EH (cell line): ENCODE measurements around the gene ELMO1.
"Not testable (repeated sequence)": the region's sequence is repeated elsewhere in the genome, so short reads cannot be mapped to it uniquely, and the experiment has no call there.

Experiments used
- DNase-seq: peaks from one replicate; pipeline ENCODE4 v3.0.0-alpha.2; 2015; ENCODE audit warnings: low read depth

ELMO1 gene

DNA sequence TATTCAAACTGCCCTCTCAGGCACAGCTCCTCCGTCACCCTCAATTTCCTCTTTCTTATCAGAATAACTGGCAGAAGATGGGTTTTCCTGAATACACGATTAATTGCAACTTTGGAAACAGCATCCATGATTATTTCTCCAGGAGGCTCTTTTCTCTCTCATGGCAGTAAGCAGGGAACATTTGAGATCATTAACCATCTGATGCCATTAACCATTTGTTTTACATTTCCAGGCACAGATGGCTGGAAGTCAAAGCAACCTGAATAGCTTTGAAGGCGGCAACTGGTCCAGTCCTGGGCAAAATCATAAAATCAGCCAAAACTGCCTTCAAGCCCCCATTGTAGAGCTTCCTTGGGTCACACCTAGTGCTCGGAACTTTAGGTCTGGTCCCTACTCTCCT lies 434.9 kb downstream of the ELMO1 start:
- DNase-seq, result no peak

GRCh38 chr7:37011151-37011890 lies 437.3 kb downstream of the ELMO1 start:
- DNase-seq, result no peak

- no peak for DNase-seq
Measured at GRCh38 chr7:37009125-37009675, 439.5 kb downstream of the ELMO1 start.

DNA sequence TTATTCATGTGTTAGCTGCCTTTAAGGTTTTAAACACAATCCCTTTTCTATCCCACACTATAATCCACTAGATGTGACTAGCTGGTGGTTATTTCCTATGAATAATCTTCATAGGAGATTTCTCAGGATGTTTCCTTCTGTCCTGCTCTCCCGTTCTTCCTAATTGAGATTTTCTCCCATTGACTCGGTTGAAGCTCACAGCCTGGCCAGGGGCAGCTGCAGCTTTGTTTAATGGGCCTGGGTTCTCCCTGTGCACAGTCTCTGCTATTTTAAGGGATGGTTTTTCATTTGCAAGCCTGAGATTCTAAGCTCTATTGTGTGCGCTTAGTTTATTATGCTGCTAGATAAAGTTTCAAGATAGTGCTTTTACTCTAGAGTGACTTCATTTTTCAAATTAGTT lies 441.0 kb downstream of the ELMO1 start:
- DNase-seq, result no peak

DNA sequence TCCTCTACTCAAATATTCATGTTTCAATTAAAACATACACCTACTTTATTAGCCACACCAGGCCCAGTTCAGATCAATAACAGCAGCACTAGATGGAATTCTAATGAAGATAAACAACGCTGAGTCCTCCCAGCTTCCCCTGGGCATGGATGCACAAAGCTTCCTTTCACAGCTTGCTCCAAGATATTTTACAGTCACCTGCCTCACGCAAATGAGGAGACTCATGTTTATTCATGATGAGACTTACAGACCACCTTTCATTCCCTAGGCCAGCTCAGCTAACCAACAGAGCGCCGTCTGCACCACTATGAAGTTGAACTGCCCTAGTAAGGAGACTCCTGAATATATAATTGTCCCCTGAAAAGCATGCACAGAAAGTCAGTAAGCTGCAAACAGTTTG lies 441.4 kb downstream of the ELMO1 start:
- no peak for DNase-seq

GRCh38 chr7:37006764-37007163 lies 441.9 kb downstream of the ELMO1 start:
- DNase-seq, result no peak

GRCh38 chr7:37000511-37000910 lies 448.2 kb downstream of the ELMO1 start:
- no peak for DNase-seq

- DNase-seq, result no peak
Measured at GRCh38 chr7:36999626-37000485, 448.8 kb downstream of the ELMO1 start.

DNA sequence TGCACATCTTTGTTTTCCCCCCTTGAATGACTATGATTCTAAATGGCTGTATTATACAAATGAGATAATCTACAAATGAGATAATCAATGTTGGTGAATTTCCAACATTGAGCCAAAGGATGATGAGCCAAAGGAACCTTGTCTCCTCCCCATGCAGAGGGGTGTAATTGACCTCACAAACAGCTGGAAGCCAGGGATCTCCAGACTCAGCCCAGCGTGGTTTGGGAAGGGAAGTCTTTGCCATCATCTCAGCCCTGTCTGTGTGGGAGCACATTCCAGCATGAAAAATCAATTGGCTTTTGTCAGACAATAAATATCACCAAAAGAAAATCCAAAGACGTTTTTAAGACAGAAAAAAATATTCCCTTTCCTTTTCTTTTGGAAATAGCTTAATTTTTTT lies 452.9 kb downstream of the ELMO1 start:
- no peak for DNase-seq

DNA sequence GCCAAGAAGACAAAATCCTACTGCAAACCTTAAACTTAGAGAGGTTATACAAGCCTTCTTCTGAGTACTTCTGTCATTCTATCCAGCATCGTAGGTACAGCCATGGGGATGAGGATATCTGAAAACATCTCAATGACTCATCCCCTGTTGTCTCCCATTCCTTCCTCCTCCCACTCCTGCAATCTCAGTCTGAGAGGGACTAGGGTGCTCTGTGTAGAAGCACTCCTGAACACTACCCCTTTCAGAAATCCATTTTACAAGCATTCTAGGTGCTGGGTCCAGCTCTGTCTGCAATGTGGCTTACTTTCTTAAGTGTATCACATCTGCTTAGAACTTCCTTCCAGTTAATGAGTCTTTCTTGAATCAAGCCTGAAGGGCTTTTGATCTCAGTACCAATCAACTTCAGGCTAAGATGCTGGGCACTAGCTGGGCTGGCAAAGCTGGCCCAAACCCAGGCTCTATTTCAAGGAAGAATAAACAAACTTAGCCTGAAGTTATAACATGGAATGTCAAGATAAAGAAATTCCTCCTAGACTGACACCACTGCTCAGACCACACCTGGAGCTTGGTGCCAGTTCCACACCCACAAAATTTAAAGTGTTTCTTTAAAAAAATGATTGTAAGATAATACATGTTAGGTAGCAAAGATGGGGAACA lies 454.1 kb downstream of the ELMO1 start:
- peak; percentile 16 for DNase-seq

DNA sequence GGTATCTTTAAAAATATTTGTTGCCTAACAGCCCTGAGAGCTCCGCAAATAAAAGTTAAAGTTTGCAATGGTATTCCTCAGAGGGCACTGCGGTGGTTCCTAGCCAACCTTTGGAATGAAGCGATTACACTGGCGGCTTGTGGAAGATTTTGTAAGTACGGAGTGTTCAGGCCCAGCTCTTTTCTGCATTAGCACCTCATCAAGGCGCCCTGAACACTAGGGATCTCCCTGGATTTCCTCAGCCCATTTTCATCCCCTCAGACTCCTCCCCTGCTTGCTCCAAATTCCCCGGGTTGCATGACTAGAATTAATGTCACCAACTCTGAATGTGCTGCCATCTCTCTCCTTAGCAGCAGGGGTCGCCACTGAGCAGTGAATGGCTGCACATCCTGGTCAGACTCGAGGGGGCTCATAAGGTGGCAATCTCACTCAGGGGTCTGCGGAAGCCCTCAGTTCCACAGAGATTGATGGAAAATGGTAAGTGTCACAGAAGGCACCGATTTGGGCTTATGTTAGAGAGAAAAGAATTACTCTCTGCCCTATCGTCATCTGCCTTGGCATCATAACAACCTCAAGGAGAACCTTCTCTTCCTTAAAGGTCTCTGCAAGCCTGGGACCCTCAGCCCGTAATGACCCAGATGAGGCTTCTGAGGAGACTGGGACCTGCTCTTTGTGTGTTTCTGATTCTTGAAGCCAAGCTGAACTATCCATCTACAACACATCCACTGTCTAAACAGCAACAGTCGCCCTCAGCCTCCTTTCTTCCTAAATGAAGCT lies 461.5 kb downstream of the ELMO1 start:
- DNase-seq, result peak; percentile 61

GRCh38 chr7:36986511-36986933 lies 462.1 kb downstream of the ELMO1 start:
- peak; percentile 9 for DNase-seq

- DNase-seq, result peak; percentile 2
Measured at GRCh38 chr7:36985866-36986400, 462.7 kb downstream of the ELMO1 start.

- no peak for DNase-seq
Measured at GRCh38 chr7:36985316-36985715, 463.3 kb downstream of the ELMO1 start.

DNA sequence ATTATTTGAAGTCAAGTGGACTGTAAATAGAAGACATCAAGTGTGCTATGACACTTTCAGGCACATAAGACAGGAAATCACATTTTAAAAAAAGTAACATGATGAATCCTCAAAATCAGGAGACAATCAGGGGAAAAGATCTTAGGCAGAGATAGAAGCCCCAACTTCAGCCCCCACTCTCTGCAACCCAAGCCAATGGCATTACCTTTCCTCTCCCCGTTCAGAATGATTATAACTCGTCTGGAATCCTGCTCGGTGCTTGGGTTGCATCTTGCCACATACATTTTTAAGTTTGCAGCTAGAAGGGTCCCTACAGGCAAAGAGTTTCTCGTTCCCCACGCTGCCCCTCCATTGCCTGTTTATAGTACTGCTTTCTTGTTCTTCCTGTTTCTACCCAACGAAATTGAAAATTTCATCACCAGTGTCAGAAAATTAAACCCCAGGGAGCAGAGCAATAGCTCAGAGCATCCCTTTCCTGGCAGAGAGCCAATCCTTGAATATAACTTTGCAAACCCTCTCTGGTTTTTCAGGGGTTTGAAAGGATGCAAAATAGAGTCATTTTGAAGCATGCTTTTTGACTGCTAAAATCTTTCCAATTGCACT lies 463.9 kb downstream of the ELMO1 start:
- no peak for DNase-seq

DNA sequence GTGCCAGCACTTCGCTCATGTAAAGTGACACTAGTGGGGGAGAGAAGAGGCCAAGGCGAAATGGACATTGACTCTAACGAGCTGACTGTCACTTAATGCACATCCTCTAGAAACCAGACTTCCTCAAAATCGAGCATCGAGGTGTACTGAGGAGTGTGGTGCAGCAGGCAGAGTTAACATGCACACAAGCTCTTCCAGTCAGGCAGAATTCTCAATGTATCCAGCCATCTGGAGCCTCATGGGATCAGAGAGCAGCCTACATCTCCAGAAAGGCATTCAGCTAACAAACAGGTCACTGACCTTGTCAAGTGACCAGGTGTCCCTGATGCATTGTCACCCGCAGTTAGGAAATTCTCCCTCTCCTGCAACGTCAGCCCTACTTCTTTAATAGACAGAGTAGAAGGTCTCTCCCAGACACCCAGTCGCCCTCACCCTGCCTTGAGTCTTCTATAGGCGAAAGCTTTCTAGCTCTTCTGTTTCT lies 464.6 kb downstream of the ELMO1 start:
- DNase-seq, result no peak

DNA sequence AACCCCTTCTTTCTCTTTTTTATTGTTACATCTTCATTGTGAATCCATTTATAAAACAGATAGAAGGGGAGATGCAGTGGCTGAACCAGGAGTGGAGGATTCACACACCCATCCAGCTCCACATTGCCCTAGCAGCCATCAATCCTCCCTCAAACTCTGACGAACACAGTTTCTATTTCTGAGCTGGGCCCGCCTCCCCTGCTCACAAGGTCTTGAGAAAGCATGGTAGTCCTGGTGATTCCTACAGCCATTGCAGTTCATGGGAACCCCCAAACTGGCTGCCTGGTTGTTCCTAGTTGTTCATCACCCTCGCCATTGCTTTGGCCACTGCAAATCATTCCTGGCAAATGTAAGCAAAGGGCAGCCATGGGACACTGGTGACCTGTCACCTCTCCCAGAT lies 465.9 kb downstream of the ELMO1 start:
- no peak for DNase-seq

GRCh38 chr7:36979810-36980248 lies 468.8 kb downstream of the ELMO1 start:
- no peak for DNase-seq

GRCh38 chr7:36978461-36978860 lies 470.2 kb downstream of the ELMO1 start:
- DNase-seq, result no peak

DNA sequence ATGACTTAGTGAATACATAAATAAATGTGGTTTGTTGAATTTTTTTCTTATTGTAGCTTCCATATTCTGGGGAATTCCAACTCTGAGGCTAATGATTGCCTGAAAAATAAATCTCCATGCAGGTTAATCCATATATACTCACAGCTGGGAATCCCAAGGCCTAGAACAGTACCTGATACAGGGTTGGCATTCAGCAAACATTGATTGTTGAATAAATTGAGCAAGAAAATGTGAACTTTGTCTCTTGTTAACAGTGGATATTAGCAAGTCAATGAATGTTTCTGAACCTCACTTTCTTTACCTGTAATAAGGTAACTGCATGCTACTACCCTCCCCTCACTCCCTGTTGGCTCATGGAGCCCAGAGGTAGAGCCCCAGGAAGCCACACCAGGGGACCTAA lies 470.8 kb downstream of the ELMO1 start:
- no peak for DNase-seq

GRCh38 chr7:36973534-36973933 lies 475.1 kb downstream of the ELMO1 start:
- DNase-seq, result not testable (repeated sequence)
